ENCODE results near the gene SLC16A5.
A peak's percentile ranks its signal among the peaks of the same experiment; 100 is the strongest.

Gene SLC16A5

DNA sequence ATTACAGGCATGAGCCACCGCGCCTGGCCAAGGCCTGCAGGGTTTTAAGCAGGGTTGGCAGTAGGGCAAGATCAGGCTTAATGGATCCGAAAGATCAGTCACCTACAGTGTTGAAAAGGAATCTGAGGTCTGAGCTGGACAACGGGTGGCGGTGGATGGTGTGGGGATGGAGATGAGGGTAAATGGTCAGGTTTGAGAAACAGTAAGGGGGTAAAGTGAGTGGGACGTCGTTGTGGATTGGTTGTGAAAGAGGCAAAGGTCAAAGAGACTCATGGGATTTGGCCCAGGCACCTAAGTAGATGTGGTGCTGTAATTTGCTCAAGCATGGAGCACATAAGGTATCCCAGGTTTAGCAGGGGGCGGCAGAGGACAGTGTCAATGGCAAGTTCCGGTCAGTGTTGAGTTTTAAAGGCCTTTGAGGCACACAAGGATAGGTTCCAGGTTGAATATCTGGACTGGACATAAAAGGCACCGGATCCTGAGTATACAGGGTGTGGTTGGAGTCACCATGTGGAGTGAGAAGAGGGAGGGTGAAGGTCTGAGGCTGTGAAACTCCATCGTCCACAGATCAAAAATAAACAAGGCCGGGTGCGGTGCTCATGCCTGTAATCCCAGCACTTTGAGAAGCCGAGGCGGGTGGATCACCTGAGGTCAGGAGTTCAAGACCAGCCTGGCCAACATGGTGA lies 1.1 kb upstream of the SLC16A5 start:
- no peak for DNase-seq (ENCODE audit: low spot score)

DNA sequence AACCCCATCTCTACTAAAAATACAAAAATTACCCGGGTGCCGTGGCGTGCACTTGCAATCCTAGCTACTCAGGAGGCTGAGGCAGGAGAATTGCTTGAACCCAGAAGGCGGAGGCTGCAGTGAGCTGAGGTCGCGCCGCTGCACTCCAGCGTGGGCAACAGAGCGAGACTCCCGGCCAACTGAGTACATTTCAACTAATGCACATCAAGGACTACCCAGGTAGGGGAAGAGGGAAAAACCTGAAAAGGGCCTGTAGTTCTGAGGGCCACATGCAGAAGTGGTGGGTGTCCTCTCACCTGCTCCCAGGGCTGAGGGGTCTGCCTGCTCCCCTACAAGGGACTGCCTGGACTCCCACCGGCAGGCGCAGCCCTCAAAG lies 584 bp upstream of the SLC16A5 start:
- DNase-seq (ENCODE audit: low spot score) = no peak

DNA sequence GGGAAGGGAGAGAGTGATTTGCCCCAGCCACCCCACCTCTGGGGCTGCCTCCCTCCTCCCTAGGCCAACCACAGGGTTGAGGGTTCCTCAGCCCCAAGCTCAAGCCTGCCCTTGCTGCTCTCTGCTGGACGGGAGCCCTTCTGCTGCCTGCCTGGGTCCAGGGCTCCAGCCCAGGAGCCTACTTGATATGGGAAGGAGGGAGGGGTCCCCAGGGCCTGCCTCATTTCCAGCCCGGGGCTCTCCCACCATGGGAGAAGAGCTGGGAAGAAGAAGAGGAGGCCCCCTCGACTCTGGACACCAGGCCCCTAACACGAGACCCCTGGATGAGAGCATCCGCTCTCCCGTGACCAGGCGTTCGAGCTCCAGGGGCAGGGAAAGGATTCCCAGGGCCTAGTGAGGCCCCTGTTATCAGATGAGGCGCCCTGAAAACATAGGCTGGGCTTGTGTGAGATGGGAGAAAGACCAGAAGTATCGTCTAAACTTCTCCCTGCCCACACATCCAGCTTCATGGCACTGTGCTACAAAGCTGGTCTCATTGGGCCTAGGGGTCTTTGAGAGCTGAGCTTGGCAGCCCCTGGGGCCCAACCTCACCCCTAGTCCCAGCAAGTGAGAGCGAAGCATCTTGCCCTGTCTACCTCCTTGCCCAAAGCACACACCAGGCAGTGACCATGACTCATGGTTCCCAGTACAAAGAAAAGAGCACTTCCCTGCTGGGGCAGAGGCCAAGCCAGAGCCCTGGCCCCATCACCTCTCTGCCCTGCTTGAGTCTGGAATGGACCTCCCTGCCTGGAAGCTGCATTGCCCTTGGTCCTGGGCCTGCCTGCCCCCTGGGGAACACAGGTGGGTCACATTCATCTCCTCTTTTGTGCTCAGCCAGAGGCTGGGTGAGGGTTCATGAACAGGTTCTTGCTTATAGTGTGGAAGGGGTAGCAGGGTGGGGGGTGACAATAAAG lies 987 bp downstream of the SLC16A5 start:
- DNase-seq (ENCODE audit: low spot score) = no peak

GRCh38 chr17:75090871-75091854 lies 3.4 kb downstream of the SLC16A5 start:
- DNase-seq (ENCODE audit: low spot score) = no peak

DNA sequence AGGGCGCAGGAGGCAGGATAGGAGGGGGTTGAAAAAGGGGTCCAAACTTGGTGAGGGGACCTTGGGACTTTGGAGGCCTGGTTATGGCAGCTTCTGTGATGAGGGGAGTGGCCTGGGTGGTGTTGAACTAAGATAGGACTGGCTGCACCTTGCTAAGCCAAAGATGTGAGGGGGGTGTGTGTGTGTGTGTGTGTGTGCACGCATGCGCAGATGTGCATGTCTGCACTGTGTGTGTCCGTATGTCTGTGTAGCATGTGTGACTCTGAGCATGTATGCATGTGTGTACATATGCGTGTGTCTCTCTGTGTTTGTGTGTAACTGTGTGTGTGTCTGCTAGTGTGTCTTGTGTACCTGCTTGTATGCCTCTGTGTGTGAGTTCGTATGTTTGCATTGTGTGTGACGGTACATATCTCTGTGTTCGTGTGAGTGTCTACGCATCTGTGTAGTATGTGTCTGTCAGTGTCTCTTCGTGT lies 4.1 kb downstream of the SLC16A5 start:
- no peak for DNase-seq (ENCODE audit: low spot score)

DNA sequence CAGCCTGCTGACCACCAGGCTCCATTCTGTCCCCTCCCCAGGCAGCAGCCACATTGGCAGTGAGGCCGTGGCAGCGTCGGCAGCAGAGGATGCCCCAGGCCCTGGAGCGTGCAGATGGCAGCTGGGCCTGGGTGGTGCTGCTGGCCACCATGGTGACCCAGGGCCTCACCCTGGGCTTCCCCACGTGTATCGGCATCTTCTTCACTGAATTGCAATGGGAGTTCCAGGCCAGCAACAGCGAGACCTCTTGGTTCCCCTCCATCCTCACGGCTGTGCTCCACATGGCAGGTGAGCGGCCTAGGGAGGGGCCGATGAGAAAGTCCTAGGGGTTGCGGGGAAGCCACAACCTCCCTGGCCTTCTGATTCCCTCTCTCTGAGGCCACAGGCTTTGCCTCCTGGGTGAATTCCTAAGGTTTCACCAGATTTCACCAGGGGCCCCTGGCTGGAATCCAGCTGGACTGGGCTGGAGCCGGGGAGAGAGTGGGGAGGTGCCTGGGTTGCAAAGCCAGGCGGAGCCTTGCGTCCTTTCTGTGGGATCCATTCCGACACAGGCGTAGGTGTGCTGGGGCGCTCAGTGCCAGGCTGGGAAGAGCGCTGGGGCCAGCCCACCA lies 5.9 kb downstream of the SLC16A5 start:
- DNase-seq (ENCODE audit: low spot score) = no peak

- no peak for DNase-seq (ENCODE audit: low spot score)
Observed at GRCh38 chr17:75094871-75095399, 7.2 kb downstream of the SLC16A5 start.

GRCh38 chr17:75096082-75096625 lies 8.4 kb downstream of the SLC16A5 start:
- no peak for DNase-seq (ENCODE audit: low spot score)

GRCh38 chr17:75097865-75098264 lies 10.1 kb downstream of the SLC16A5 start:
- no peak for DNase-seq (ENCODE audit: low spot score)

DNA sequence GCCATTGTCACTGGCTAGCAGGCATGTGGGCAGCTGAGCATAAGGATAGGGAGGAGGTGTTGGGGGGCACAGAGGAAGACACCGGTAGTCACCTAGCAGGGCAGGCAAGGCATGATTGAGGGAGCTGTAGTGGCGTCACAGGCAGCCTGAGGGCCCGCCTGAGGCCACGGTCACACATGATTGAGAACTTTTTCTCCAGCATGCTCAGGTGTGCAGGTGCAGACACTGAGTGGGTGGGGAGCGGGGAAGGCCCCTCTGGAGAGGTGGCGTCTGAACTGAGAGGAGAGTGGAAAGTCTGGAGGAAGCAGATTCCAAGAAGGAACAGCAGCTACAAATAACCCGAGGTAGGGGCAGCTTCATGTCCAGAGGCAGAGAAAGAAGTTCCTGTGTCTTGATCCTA lies 11.1 kb downstream of the SLC16A5 start:
- DNase-seq (ENCODE audit: low spot score) = no peak

- no peak for DNase-seq (ENCODE audit: low spot score)
Observed at GRCh38 chr17:75099881-75100595, 12.3 kb downstream of the SLC16A5 start.

GRCh38 chr17:75102385-75102821 lies 14.6 kb downstream of the SLC16A5 start:
- no peak for DNase-seq (ENCODE audit: low spot score)

GRCh38 chr17:75103601-75104554 lies 16.1 kb downstream of the SLC16A5 start:
- no peak for DNase-seq (ENCODE audit: low spot score)

- DNase-seq (ENCODE audit: low spot score) = peak; percentile 88
Observed at GRCh38 chr17:75105126-75106080, 17.6 kb downstream of the SLC16A5 start.

- no peak for DNase-seq (ENCODE audit: low spot score)
Observed at GRCh38 chr17:75108193-75108592, 20.4 kb downstream of the SLC16A5 start.

DNA sequence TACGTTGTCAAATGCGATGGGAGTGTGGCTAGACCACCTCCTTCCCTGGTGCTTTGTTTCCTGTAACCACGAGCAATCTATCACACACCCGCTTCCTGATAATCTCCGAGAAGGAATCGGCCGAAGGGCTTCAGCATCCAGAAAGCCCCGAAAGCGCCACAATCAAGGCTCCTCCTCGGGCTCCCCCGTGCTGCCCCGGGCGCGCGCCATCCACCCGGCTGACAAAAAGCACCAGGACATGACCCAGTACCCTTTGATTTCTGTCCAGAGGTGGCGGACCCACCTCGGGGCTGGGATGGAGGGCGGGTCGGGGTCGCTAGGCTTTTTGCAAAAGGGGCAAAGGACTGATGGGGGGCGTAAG lies 21.3 kb downstream of the SLC16A5 start:
- no peak for DNase-seq (ENCODE audit: low spot score)

DNA sequence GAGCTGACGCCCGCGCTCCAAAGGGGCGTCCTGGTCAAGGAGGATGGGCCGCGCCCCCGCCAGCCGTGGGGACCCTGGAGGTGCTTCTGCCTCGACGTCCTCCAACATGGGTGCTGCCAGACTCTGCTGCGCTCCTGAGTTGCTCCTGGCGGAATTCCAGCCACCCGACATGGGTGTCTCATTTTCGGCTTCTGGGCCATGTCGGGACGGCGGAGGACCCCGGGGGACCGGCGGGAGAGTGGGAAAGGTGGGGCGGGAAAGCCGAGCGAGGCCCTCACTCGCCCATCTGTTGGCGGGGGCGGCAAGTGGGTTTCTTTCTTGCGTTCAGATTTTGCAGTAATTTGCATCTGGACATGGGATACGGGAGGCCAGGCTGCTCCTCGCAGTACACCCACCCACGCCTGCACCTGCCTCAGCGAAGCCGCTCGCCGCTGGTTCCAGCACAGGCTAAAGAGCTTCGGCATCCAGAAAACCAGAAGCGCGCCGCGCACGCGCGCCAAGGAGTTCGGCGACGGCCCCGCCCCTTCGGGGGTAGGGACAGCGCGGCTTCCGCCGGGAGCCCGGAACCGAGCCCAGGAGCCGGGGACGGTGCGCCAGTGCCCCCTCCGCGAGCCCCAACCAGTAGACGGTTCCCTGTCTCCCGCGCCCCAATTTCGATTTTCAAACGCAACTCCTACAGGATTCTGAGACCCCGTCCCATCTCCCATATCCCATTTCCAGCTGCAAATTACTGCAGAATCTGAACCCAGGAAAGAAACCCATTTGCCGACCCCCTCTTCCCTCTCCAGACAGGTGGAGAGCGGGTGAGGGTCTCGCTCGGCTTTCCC lies 21.9 kb downstream of the SLC16A5 start, which contains the start of gene ARMC7:
ARMC7 (plus strand) TSS at position 563 of the 827 bp plus-strand sequence. CDS start 320 bp downstream, outside the sequence.
- peak; percentile 85 for DNase-seq (ENCODE audit: low spot score)
